Adrenal gland (tissue), 12 donors: ENCODE results near the gene NDC80. TPM values are rescaled to one million over a fixed set of nuclear protein-coding genes. Genes with fewer than 3 reads are reported as not detected.

ENCODE experiments used
- DNase-seq, 7 donors: peaks; one replicate each; pipeline ENCODE4 v3.0.0-alpha.2; 2019 to 2020
- H3K27ac ChIP-seq, 5 donors: fragments of 200-600 bp; sonication (generic) in 4 of 5; 1 replicate in 3 of 5; 2 replicates in 2 of 5; pipeline versions ENCODE4 v1.5.1 to v1.8.0; 2016 to 2020; ENCODE audit warnings: mild to moderate bottlenecking in 1 of 5
- H3K27me3 ChIP-seq: fragments of 200-600 bp; 2 replicates; pipeline ENCODE4 v1.8.0; 2021
- H3K36me3 ChIP-seq, 2 donors: fragments of 200-600 bp; replicated peaks in 1 of 2; 1 replicate in 1 of 2; 2 replicates in 1 of 2; pipeline versions ENCODE4 v1.5.1 to v1.8.0; 2018 to 2022
- H3K4me1 ChIP-seq, 2 donors: fragments of 200-600 bp; replicated peaks in 1 of 2; 1 replicate in 1 of 2; 2 replicates in 1 of 2; pipeline versions ENCODE4 v1.5.1 to v1.8.0; 2018 to 2021
- H3K4me3 ChIP-seq, 4 donors: fragments of 200-600 bp; sonication (generic) in 3 of 4; one replicate each; pipeline ENCODE4 v1.5.1; 2016 to 2018
- H3K9me3 ChIP-seq, 3 donors: fragments of 200-600 bp; sonication (generic) in 1 of 3; replicated peaks in 1 of 3; 1 replicate in 2 of 3; 2 replicates in 1 of 3; pipeline versions ENCODE4 v1.5.1 to v1.8.0; 2016 to 2021
- POLR2A ChIP-seq, 2 donors: fragments of 450-650 bp; IDR thresholded peaks; one replicate each; pipeline ENCODE4 v1.6.1; 2017; ENCODE audit warnings: antibody characterized with exemption in 2 of 2, mild to moderate bottlenecking in 2 of 2, moderate library complexity in 1 of 2
- WGBS, 4 donors: extraction: QIAGEN DNeasy Blood & Tissue Kit in 2 of 4; methylation state at CpG; one replicate each; pipeline versions ENCODE4 v1.1.5 to v1.1.7; 2013 to 2017; 5-methylcytosine and 5-hydroxymethylcytosine counted together
- intact Hi-C, 2 donors: fragments of 100-400 bp; cut with DNase I; formaldehyde crosslinking; loops; one replicate each; pipeline versions ENCODE4 v1.14.1 to v1.15.0; 2022 to 2023
- polyA plus RNA-seq, 3 donors: library from polyadenylated mRNA; stranded (reverse); fragments of 200-250 nt in 2 of 3; fragments of 350-450 nt in 1 of 3; fragmentation: Illumina TruSeq in 1 of 3; extraction: RNeasy Lipid Tissue Mini Kit (QIAGEN cat#74804) in 1 of 3; gene quantifications; one replicate each; pipeline ENCODE4 v1.2.3, GENCODE V29; 2013 to 2014
- total RNA-seq, 9 donors: library from RNA; depleted of rRNA in 4 of 9; stranded (reverse); fragments of >200 nt in 4 of 9; fragments of 120-200 nt in 1 of 9; fragmentation: NEBNext Ultra II Directional in 1 of 9; extraction: Animal tissue kit (Norgen Biotek cat#: 25700) in 1 of 9; gene quantifications; one replicate each; pipeline versions ENCODE4 v1.1.0 to v1.2.4, GENCODE V29; 2013 to 2023
- TF ChIP-seq, protein P1 (sequence below), 6 experiments: fragments of 450-650 bp in 4 of 6; fragments of 200-600 bp in 2 of 6; sonication (generic) in 1 of 6; IDR thresholded peaks; 1 replicate in 5 of 6; 2 replicates in 1 of 6; pipeline versions ENCODE4 v1.5.1 to v1.8.0; 2016 to 2021; ENCODE audit warnings: antibody characterized with exemption in 6 of 6, mild to moderate bottlenecking in 2 of 6, moderate library complexity in 1 of 6
- donor health status: healthy with polysubstance abuse.
- donor health status: Bipolar disorder and iron deficiency.
- donor health status: DM: yes; HTN: yes; CAD: no.
- donor health status: DM: no; HTN: no; CAD: no.
- donor health status: DM: no; HTN: no; CAD: no.
- donor health status: DM: yes; HTN: yes; CAD: no.

The NDC80 gene
- total and polyA plus RNA-seq, 12 donors, result 0.35 to 15.4 (median 0.84) TPM; not detected in 1

DNA sequence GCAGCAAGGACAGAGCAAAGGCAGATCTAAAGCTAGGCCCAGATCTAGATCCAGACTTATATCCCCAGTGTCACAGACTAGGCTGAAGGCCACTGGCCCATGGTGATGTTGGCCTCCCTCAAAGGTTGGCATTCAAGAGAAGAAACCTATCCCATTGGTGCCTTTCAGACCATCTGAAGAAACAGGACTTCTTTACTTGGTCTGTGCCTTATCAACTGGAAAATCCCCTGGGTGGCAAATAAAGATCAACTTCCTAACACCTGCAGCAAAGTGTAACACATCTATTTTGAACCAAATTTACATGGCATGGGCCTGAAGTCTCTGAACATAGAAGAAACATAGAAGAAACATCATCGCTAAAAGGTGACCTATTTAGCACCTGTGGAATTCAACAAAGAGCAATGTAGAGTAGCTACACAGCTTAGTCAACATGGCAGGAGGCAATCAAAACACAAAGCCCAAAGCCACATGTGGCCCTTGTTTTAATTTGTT, 35.9 kb upstream of the NDC80 start:
- intact Hi-C loops, result loop anchor here in 1 of 2 donors (10.0 kb wide), 1 partner anchor 431 kb away; no protein-coding TSS in a partner anchor
- 81 to 98% (median 94%) methylated on average over 1 of the region's 1 CpG for WGBS, 4 donors

DNA sequence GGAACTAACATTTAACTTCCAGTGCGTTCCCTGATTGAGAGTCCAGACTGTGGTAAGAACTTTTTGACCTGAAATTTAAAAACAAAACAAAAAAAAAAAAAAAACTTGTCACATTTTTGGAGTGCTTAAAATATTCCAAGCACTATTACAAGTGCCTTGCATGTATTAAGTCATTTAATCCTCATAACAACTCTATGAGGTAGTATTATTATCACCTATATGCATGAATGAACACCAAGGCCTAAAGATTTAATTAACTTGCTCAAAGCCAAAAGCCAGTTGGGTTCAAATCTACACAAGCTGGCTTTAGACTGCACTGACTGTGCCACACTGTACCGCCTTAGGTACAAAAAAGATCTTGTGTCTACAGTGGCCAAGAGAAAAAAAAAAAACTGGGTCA, 35.3 kb upstream of the NDC80 start:
- H3K27ac ChIP-seq, result no peak overlapping the region
- intact Hi-C loops, result loop anchor here in 1 of 2 donors (10.0 kb wide), 1 partner anchor 431 kb away; no protein-coding TSS in a partner anchor

More for the DNA sequence above, 35.9 kb upstream of the NDC80 start:
- TF ChIP-seq, protein P1, sequence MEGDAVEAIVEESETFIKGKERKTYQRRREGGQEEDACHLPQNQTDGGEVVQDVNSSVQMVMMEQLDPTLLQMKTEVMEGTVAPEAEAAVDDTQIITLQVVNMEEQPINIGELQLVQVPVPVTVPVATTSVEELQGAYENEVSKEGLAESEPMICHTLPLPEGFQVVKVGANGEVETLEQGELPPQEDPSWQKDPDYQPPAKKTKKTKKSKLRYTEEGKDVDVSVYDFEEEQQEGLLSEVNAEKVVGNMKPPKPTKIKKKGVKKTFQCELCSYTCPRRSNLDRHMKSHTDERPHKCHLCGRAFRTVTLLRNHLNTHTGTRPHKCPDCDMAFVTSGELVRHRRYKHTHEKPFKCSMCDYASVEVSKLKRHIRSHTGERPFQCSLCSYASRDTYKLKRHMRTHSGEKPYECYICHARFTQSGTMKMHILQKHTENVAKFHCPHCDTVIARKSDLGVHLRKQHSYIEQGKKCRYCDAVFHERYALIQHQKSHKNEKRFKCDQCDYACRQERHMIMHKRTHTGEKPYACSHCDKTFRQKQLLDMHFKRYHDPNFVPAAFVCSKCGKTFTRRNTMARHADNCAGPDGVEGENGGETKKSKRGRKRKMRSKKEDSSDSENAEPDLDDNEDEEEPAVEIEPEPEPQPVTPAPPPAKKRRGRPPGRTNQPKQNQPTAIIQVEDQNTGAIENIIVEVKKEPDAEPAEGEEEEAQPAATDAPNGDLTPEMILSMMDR (IDR thresholded peaks at IDR 0.05), result no peak
- TF ChIP-seq POLR2A (IDR thresholded peaks at IDR 0.05), result no peak
- Histone ChIP-seq H3K9me3 (no peaks in the 10 kb centered on the region), H3K27me3 (no peaks in the 10 kb centered on the region), H3K27ac (no peak overlapping the region), H3K36me3 (no peaks in the 10 kb centered on the region), H3K4me1 (no peaks in the 10 kb centered on the region), H3K4me3 (no peak overlapping the region)
- DNase-seq, result no peak

GRCh38 chr18:2536493-2536892, 34.9 kb upstream of the NDC80 start:
- TF ChIP-seq POLR2A (IDR thresholded peaks at IDR 0.05), result no peak
- TF ChIP-seq, protein P1 (IDR thresholded peaks at IDR 0.05), result no peak
- no peaks in the 10 kb centered on the region for H3K9me3 ChIP-seq
- H3K4me3 ChIP-seq, result no peak overlapping the region
- 75 to 85% (median 79%) methylated on average over 4 of the region's 4 CpGs for WGBS, 4 donors
- no peaks in the 10 kb centered on the region for H3K4me1 ChIP-seq
- intact Hi-C loops, result loop anchor here in 1 of 2 donors (10.0 kb wide), 1 partner anchor 432 kb away; no protein-coding TSS in a partner anchor
- no peak overlapping the region for H3K27ac ChIP-seq
- no peaks in the 10 kb centered on the region for H3K36me3 ChIP-seq
- no peaks in the 10 kb centered on the region for H3K27me3 ChIP-seq
- no peak for DNase-seq

More for the DNA sequence above, 35.3 kb upstream of the NDC80 start:
- no peak for DNase-seq
- Histone ChIP-seq H3K4me1 (no peaks in the 10 kb centered on the region), H3K36me3 (no peaks in the 10 kb centered on the region), H3K27me3 (no peaks in the 10 kb centered on the region), H3K4me3 (no peak overlapping the region), H3K9me3 (no peaks in the 10 kb centered on the region)
- 50 to 79% (median 73%) methylated on average over 2 of the region's 2 CpGs for WGBS, 4 donors
- no peak for TF ChIP-seq POLR2A (IDR thresholded peaks at IDR 0.05)
- TF ChIP-seq, protein P1 (IDR thresholded peaks at IDR 0.05), result no peak

- Histone ChIP-seq H3K4me3 (no peak overlapping the region), H3K27ac (no peak overlapping the region), H3K36me3 (no peaks in the 10 kb centered on the region), H3K9me3 (no peaks in the 10 kb centered on the region), H3K27me3 (no peaks in the 10 kb centered on the region), H3K4me1 (no peaks in the 10 kb centered on the region)
- no peak for DNase-seq
- intact Hi-C loops, result loop anchor here in 1 of 2 donors (10.0 kb wide), 1 partner anchor 432 kb away; no protein-coding TSS in a partner anchor
- no peak for TF ChIP-seq POLR2A (IDR thresholded peaks at IDR 0.05)
- TF ChIP-seq, protein P1 (IDR thresholded peaks at IDR 0.05), result no peak
- 54 to 61% (median 59%) methylated on average over 3 of the region's 3 CpGs for WGBS, 4 donors
Observed at GRCh38 chr18:2537296-2537695, 34.1 kb upstream of the NDC80 start.
